EH (cell line): ENCODE measurements around the gene SORCS2.

ENCODE experiments used
- DNase-seq: peaks from one replicate; pipeline ENCODE4 v3.0.0-alpha.2; 2015; ENCODE audit warnings: low read depth

SORCS2 gene

GRCh38 chr4:7415927-7416686, 223.8 kb downstream of the SORCS2 start:
- DNase-seq: no peak

- no peak for DNase-seq
Measured at GRCh38 chr4:7416745-7417432, 224.6 kb downstream of the SORCS2 start.

- no peak for DNase-seq
Measured at GRCh38 chr4:7417639-7418038, 225.3 kb downstream of the SORCS2 start.

- DNase-seq: no peak
Measured at GRCh38 chr4:7418131-7418943, 226.0 kb downstream of the SORCS2 start.

GRCh38 chr4:7419961-7420660, 227.8 kb downstream of the SORCS2 start:
- no peak for DNase-seq

- DNase-seq: no peak
Measured at GRCh38 chr4:7420661-7421040, 228.3 kb downstream of the SORCS2 start.

GRCh38 chr4:7421356-7422150, 229.2 kb downstream of the SORCS2 start:
- no peak for DNase-seq

- DNase-seq: no peak
Measured at GRCh38 chr4:7422151-7422897, 230.0 kb downstream of the SORCS2 start.

- DNase-seq: no peak
Measured at GRCh38 chr4:7422898-7423180, 230.5 kb downstream of the SORCS2 start.

GRCh38 chr4:7423391-7423790, 231.1 kb downstream of the SORCS2 start:
- no peak for DNase-seq

GRCh38 chr4:7423801-7424552, 231.6 kb downstream of the SORCS2 start:
- DNase-seq: no peak

- DNase-seq: no peak
Measured at GRCh38 chr4:7424553-7425111, 232.3 kb downstream of the SORCS2 start.

GRCh38 chr4:7425124-7425523, 232.8 kb downstream of the SORCS2 start:
- DNase-seq: no peak

- no peak for DNase-seq
Measured at GRCh38 chr4:7425591-7426468, 233.5 kb downstream of the SORCS2 start.

- no peak for DNase-seq
Measured at GRCh38 chr4:7426525-7427171, 234.3 kb downstream of the SORCS2 start.

GRCh38 chr4:7427361-7427760, 235.0 kb downstream of the SORCS2 start:
- DNase-seq: no peak

GRCh38 chr4:7427831-7428260, 235.5 kb downstream of the SORCS2 start:
- DNase-seq: no peak
